Endothelial cell of umbilical vein (primary cell): ENCODE measurements around the gene PLLP. TPM values are rescaled to one million over a fixed set of nuclear protein-coding genes. Genes with fewer than 3 reads are reported as not detected.

Source experiments
- BruUV-seq: library from RNA; stranded (reverse); fragments of 400-500 nt; replicated peaks from 2 replicates; lab custom pipeline; 2021; lab: Mats Ljungman, UMichigan
- CTCF ChIA-PET: fragments of 300-600, 350-600 bp; sonication (Branson Sonifier 250); formaldehyde crosslinking; loops from one replicate; lab custom pipeline; 2021; ENCODE audit warnings: antibody characterized with exemption, inconsistent platforms; lab: Charles Lee
- POLR2A ChIA-PET: fragments of 300-600, 350-600 bp; sonication (Branson Sonifier 250); formaldehyde crosslinking; loops from one replicate; lab custom pipeline; 2021; ENCODE audit warnings: antibody characterized with exemption, inconsistent platforms; lab: Charles Lee
- DNase-seq: peaks from one replicate; pipeline ENCODE4 v3.0.0-alpha.2; 2011; ENCODE audit warnings: low read depth, low spot score
- FAIRE-seq: peaks from 2 replicates; lab custom pipeline; 2011; peaks lifted over from hg19 to GRCh38; lab: Jason Lieb, UNC
- H2AFZ ChIP-seq: 2 replicates; pipeline ENCODE4 v1.6.0; 2012; ENCODE audit warnings: low read depth, low read length, control low read depth, inconsistent platforms
- H3K27ac ChIP-seq: 2 replicates; pipeline ENCODE4 v1.5.1; 2011; ENCODE audit warnings: low read depth, mild to moderate bottlenecking, control low read depth, low read length, moderate library complexity; ENCODE audit not compliant: insufficient read depth
- H3K27me3 ChIP-seq, 2 experiments: 2 replicates each; pipeline versions ENCODE4 v1.6.0 to v1.6.1; 2011; ENCODE audit warnings: low read length in 2 of 2, mixed read lengths in 1 of 2; ENCODE audit not compliant: control insufficient read depth in 2 of 2, insufficient read depth in 2 of 2
- H3K36me3 ChIP-seq, 2 experiments: 2 replicates in 1 of 2; 3 replicates in 1 of 2; pipeline ENCODE4 v1.5.1; 2011; ENCODE audit warnings: low read length in 2 of 2, mild to moderate bottlenecking in 1 of 2, moderate library complexity in 1 of 2; ENCODE audit not compliant: control insufficient read depth in 2 of 2, insufficient read depth in 2 of 2; ENCODE audit errors: extremely low read depth in 1 of 2
- H3K4me1 ChIP-seq: 3 replicates; pipeline ENCODE4 v1.5.1; 2011; ENCODE audit warnings: mild to moderate bottlenecking, low read length; ENCODE audit not compliant: control insufficient read depth, insufficient read depth; ENCODE audit errors: extremely low read depth
- H3K4me2 ChIP-seq: 2 replicates; pipeline ENCODE4 v1.6.1; 2011; ENCODE audit warnings: low read length, control low read depth, mixed read lengths; ENCODE audit not compliant: insufficient read depth
- H3K4me3 ChIP-seq, 3 experiments: fragments of 200-600 bp in 1 of 3; sonication (generic), shearing (Covaris generic) in 1 of 3; replicated peaks in 1 of 3; 2 replicates each; pipeline ENCODE4 v1.5.1; 2011 to 2016; ENCODE audit warnings: control low read depth in 3 of 3, low read length in 3 of 3, mild to moderate bottlenecking in 2 of 3, inconsistent platforms in 1 of 3, low read depth in 1 of 3, moderate library complexity in 1 of 3; ENCODE audit not compliant: insufficient read depth in 1 of 3
- H3K79me2 ChIP-seq: 2 replicates; pipeline ENCODE4 v1.6.0; 2012; ENCODE audit warnings: low read length, inconsistent platforms; ENCODE audit not compliant: control insufficient read depth, insufficient read depth
- H3K9ac ChIP-seq: replicated peaks from 2 replicates; pipeline ENCODE3; 2011; ENCODE audit warnings: low read length, control low read depth; ENCODE audit not compliant: insufficient read depth; ENCODE audit errors: extremely low read depth
- H3K9me1 ChIP-seq: replicated peaks from 3 replicates; pipeline ENCODE4 v1.6.0; 2011; ENCODE audit warnings: mild to moderate bottlenecking, low read length; ENCODE audit not compliant: control insufficient read depth, insufficient read depth; ENCODE audit errors: extremely low read depth
- H3K9me3 ChIP-seq: replicated peaks from 2 replicates; pipeline ENCODE4 v1.5.1; 2012; ENCODE audit warnings: low read length, inconsistent platforms; ENCODE audit not compliant: control insufficient read depth, insufficient read depth
- H4K20me1 ChIP-seq: replicated peaks from 2 replicates; pipeline ENCODE3; 2011; ENCODE audit warnings: mild to moderate bottlenecking, low read length; ENCODE audit not compliant: control insufficient read depth, insufficient read depth; ENCODE audit errors: extremely low read depth
- EZH2 ChIP-seq: IDR thresholded peaks from 2 replicates; pipeline ENCODE4 v1.6.1; 2012; ENCODE audit warnings: borderline replicate concordance, low read depth, mild to moderate bottlenecking, moderate library complexity, low read length, inconsistent platforms; ENCODE audit not compliant: severe bottlenecking
- FOS ChIP-seq: IDR thresholded peaks from 2 replicates; pipeline ENCODE4 v1.6.1; 2011; ENCODE audit warnings: mild to moderate bottlenecking, low read length, moderate library complexity, borderline replicate concordance; ENCODE audit not compliant: insufficient read depth
- GATA2 ChIP-seq: IDR thresholded peaks from 2 replicates; pipeline ENCODE4 v1.7.0; 2011; ENCODE audit warnings: low read depth, mild to moderate bottlenecking, moderate library complexity, mixed read lengths, low read length; ENCODE audit not compliant: insufficient read length, insufficient read depth
- JUN ChIP-seq: IDR thresholded peaks from 2 replicates; pipeline ENCODE4 v1.6.1; 2011; ENCODE audit warnings: borderline replicate concordance, low read depth; ENCODE audit not compliant: insufficient read length, insufficient read depth
- MYC ChIP-seq: IDR thresholded peaks from one replicate; pipeline ENCODE4 v1.6.1; 2011; ENCODE audit warnings: mild to moderate bottlenecking, low read depth, low read length
- POLR2A ChIP-seq: IDR thresholded peaks from 2 replicates; pipeline ENCODE4 v1.6.1; 2012; ENCODE audit warnings: low read depth, mild to moderate bottlenecking, control low read depth, low read length
- POLR2AphosphoS5 ChIP-seq: IDR thresholded peaks from 2 replicates; pipeline ENCODE4 v1.6.1; 2012; ENCODE audit warnings: low read depth, mild to moderate bottlenecking, control low read depth, low read length, moderate library complexity; ENCODE audit not compliant: insufficient read depth
- dilution Hi-C: fragments of 300-500 bp; cut with MboI; formaldehyde crosslinking; loops from one replicate; pipeline ENCODE4 v1.15.0; 2019; ENCODE audit warnings: low sequenced_read_pairs; ENCODE audit not compliant: extremely low pct_ligation_motif_present
- intact Hi-C: fragments of 100-400 bp; cut with micrococcal nuclease; formaldehyde crosslinking; loops from one replicate; pipeline ENCODE4 v1.10.0; 2022
- polyA plus RNA-seq, 4 experiments: library from polyadenylated mRNA; depleted of rRNA in 3 of 4; stranded (reverse) in 3 of 4; unstranded in 1 of 4; fragments of >200 nt; gene quantifications; 2 replicates each; pipeline versions ENCODE4 v1.2.1 to v1.2.3, GENCODE V29; 2011 to 2012; ENCODE audit warnings: missing spikeins in 1 of 4
- total RNA-seq: library from RNA; stranded (reverse); gene quantifications from 2 replicates; pipeline ENCODE4 v1.2.3, GENCODE V29; 2021
- TF ChIP-seq, protein P1 (sequence below), 2 donors: IDR thresholded peaks; 1 replicate in 1 of 2; 2 replicates in 1 of 2; pipeline ENCODE4 v1.5.1; 2011; ENCODE audit warnings: low read length in 2 of 2, mild to moderate bottlenecking in 2 of 2, moderate library complexity in 2 of 2, control low read depth in 1 of 2, inconsistent platforms in 1 of 2, low read depth in 1 of 2; ENCODE audit not compliant: insufficient read depth in 1 of 2; ENCODE audit errors: extremely low read depth in 1 of 2
- TF ChIP-seq, protein P2 (sequence below): IDR thresholded peaks from 2 replicates; pipeline ENCODE4 v1.6.1; 2011; ENCODE audit not compliant: insufficient read depth, insufficient read length

PLLP gene
- total and polyA plus RNA-seq, 2 donors (not counting 3 experiments of a cell fraction or from before 2014, with no cell fraction given), result 4.4 to 14.4 TPM

DNA sequence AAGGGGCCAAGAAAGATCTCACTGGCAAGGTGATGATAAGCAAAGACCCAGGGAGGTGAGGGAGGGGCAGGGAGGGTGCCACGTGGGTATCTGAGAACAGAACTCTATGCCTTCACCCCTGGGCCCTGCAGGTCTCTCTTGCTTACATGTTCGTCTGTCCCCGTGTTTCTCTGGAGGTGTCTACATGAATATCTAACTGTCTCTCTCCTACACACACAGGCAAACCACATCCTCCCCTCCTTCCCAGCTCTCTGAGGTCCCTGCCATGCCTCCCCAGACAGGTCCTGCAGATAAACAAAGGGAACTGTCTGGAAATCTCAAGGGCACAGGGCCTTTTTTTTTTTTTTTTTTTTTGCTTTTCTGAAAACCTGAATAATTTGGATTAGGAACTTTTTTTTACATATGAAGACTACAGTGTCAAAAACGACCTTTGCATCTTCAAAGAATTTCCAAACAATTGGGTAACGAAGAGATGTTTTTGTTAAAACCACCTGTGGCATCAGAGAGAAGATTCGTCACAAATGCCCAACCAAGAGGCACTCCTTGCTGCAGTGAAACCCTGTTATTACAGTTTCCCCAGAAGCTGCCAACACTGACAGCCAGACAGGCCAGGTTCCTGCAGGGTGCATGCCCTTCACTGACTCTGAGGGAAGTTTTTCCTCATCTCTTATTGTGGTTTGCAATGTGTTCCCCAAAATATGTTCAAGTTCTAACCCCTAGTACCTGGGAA is 17.8 kb downstream of the PLLP start:
- TF ChIP-seq MYC (no peak), GATA2 (no peak), EZH2 (no peak), POLR2A (no peak), FOS (no peak), JUN (no peak), POLR2AphosphoS5 (no peak)
- TF ChIP-seq, protein P1, sequence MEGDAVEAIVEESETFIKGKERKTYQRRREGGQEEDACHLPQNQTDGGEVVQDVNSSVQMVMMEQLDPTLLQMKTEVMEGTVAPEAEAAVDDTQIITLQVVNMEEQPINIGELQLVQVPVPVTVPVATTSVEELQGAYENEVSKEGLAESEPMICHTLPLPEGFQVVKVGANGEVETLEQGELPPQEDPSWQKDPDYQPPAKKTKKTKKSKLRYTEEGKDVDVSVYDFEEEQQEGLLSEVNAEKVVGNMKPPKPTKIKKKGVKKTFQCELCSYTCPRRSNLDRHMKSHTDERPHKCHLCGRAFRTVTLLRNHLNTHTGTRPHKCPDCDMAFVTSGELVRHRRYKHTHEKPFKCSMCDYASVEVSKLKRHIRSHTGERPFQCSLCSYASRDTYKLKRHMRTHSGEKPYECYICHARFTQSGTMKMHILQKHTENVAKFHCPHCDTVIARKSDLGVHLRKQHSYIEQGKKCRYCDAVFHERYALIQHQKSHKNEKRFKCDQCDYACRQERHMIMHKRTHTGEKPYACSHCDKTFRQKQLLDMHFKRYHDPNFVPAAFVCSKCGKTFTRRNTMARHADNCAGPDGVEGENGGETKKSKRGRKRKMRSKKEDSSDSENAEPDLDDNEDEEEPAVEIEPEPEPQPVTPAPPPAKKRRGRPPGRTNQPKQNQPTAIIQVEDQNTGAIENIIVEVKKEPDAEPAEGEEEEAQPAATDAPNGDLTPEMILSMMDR (IDR thresholded peaks at IDR 0.05; ENCODE audit: extremely low read depth in 1 of 2, insufficient read depth in 1 of 2, low read depth in 1 of 2, low read length in 2 of 2), result no peak
- TF ChIP-seq, protein P2, sequence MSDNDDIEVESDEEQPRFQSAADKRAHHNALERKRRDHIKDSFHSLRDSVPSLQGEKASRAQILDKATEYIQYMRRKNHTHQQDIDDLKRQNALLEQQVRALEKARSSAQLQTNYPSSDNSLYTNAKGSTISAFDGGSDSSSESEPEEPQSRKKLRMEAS, result no peak
- POLR2A ChIA-PET, result interaction anchor here (0.7 to 1.1 kb wide), 2 partner anchors 16 to 25 kb away, joined by 3 read pairs; no protein-coding TSS in a partner anchor
- CTCF ChIA-PET, result interaction anchor here (1.2 kb wide), 1 partner anchor 9 kb away, joined by 4 read pairs; no protein-coding TSS in a partner anchor

More for the DNA sequence above, 17.8 kb downstream of the PLLP start:
- no peak for FAIRE-seq
- peak overlapping the region in 1 of 3 experiments; percentile 41 for H3K4me3 ChIP-seq
- no peaks in the 10 kb centered on the region for H3K9me1 ChIP-seq
- no TSS peak for BruUV-seq
- peak overlapping the region; percentile 75 for H2AFZ ChIP-seq
- DNase-seq, result peak; percentile 27
- intact Hi-C loops (loop anchor here (1.0 to 2.0 kb wide), 2 partner anchors 18 to 33 kb away; partner anchors contain the start of gene PLLP), dilution Hi-C loops (no loop called here)
- H3K4me1 ChIP-seq, result peaks cover 16% of the 10 kb centered on the region
- H4K20me1 ChIP-seq, result no peaks in the 10 kb centered on the region
- peak overlapping the region; percentile 77 for H3K27ac ChIP-seq
- H3K27me3 ChIP-seq, result no peaks in the 10 kb centered on the region
- no peaks in the 10 kb centered on the region for H3K36me3 ChIP-seq
- no peaks in the 10 kb centered on the region for H3K79me2 ChIP-seq
- H3K9ac ChIP-seq, result peak overlapping the region; percentile 70
- H3K4me2 ChIP-seq, result peak overlapping the region; percentile 64
- no peaks in the 10 kb centered on the region for H3K9me3 ChIP-seq
